ENCODE measurements around the gene SEC14L1. TPM values are rescaled to one million over a fixed set of nuclear protein-coding genes. Genes with fewer than 3 reads are reported as not detected.
"Not testable (repeated sequence)": the region's sequence is repeated elsewhere in the genome, so short reads cannot be mapped to it uniquely, and the experiment has no call there.

The SEC14L1 gene
- polyA plus RNA-seq, 3 donors, result 90.9 to 112 (median 95.6) TPM

DNA sequence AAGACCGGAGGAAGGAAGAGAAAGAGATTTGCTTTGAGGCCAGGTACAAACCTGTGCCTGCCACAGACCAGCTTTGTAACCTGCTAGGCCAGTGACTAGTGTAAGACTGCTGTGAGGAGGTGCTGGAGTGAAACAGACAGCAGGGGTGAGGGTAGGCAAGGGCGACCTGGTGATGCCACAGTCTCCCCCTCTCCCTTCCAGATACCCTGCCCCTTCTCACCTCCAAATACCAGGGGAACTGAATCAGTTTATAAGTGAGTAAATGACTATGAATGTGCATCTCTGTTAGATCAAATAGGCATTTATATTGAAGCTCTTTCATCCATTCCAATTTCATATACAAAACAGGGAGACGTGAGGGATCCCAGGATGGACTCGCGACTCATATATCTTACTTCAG is 9.4 kb downstream of the SEC14L1 start:
- no peak for DNase-seq (ENCODE audit: extremely low read depth in 1 of 11, low read depth in 9 of 11, low spot score in 4 of 11)

DNA sequence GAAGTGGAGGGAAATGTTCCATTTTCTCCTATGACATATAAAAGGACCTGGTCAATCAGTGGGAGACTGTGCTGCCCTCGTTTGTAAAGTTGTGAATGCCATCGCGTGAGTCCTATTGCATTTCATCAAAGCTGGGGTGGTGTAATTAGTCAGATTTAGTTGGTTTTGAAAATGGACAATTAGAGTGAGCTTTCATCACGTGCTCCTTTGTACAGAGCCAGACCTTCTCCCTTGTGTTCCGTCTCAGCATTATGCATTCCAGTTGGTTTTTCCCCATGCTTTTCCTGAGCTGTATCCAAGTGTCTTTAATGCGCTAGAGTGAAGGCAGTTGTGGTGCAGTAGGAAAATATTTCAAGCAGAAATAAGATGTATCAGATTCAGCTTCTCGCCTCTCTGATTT is 10.4 kb downstream of the SEC14L1 start:
- no peak for DNase-seq (ENCODE audit: extremely low read depth in 1 of 11, low read depth in 9 of 11, low spot score in 4 of 11)

DNA sequence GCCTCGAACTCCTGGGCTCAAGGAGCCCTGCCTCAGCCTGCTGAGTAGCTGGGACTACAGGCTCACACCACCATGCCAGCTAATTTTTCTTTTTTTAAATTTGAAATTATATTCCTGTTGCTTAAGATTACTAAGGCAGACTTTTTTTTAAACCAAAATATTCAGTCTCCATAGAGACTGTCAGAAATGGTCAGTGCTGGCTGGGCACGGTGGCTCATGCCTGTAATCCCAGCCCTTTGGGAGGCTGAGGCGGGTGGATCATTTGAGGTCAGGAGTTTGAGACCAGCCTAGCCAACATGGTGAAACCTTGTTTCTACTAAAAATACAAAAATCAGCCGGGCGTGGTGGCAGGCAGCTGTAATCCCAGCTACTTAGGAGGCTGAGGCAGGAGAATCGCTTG is 11.3 kb downstream of the SEC14L1 start:
- not testable (repeated sequence) for DNase-seq (ENCODE audit: extremely low read depth in 1 of 11, low read depth in 9 of 11, low spot score in 4 of 11)

DNA sequence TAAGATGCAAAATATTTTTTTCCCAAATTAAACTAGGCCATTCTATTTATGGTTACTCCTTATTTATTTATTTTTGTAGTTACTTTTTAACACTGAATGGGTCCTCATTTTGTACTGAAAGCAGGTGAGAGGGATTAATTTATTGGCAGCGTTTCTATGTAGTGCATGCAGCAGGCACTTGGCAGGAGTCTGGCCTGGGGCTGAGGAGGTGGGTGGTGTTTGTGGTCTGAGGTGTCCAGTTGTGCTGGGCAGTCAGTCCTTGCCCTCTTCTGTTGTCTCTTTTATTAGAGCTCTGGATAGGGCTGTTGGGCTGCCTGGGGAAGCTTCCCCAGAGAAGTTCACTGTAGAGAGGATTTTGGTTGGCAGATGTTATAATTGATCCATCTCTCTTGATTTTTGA is 12.7 kb downstream of the SEC14L1 start:
- no peak for DNase-seq (ENCODE audit: extremely low read depth in 1 of 11, low read depth in 9 of 11, low spot score in 4 of 11)

DNA sequence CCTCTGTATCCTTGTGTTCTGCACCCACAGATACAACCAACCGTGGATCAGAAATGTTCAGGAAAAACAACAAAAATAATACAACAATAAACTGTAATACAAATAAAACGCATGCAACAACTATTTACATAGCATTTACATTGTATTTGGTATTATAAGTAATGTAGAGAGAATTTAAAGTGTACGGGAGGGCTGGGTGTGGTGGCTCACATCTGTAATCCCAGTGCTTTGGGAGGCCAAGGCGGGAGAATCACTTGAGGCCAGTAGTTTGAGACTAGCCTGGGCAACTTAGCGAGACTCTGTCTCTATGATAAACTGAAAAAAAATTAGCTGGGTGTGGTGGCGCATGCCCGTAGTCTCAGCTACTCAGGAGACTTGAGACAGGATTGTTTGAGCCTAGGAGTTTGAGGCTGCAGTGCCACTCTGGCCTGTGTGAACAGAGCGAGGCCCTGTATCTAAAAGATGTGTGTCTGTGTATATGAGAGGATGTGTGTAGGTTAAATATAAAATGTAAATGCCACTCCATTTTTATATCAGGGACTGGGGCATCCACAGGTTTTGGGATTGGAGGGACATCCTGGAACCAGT is 13.3 kb downstream of the SEC14L1 start:
- no peak for DNase-seq (ENCODE audit: extremely low read depth in 1 of 11, low read depth in 9 of 11, low spot score in 4 of 11)

DNA sequence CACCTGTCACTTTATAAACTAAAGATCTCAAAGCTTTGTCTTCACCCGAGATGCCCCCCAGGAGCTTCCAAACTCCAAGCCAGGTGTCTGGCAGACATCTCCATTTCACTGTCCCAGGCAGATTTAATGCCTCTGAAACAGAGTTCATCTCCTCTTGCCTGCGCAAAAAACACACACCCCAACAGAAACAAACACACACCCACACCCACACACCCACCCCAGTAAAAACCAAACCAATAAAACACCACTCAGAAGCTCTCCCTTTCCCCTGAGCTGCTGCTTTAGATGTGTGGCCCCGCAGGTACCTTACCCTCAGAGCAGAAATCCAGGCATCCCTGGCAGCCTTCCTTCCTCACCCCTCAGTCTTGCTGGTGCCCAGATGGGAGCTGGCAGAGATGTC is 14.4 kb downstream of the SEC14L1 start:
- DNase-seq (ENCODE audit: extremely low read depth in 1 of 11, low read depth in 9 of 11, low spot score in 4 of 11), result no peak

DNA sequence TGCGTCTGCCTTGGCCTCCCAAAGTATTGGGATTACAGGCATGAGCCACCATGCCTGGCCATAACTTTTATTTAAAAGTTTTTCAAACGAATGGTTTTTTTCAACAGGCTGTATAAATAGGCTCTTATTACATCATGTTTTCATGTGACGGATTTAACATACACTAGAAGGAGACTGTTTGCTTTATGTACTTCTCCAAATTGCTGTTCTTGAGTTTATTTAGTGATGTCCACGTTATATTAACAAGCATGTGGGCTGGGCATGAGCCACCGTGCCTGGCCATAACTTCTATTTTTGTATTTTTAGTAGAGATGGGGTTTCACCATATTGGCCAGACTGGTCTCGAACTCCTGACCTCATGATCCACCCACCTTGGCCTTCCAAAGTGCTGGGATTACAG is 17.0 kb downstream of the SEC14L1 start:
- not testable (repeated sequence) for DNase-seq (ENCODE audit: extremely low read depth in 1 of 11, low read depth in 9 of 11, low spot score in 4 of 11)

DNA sequence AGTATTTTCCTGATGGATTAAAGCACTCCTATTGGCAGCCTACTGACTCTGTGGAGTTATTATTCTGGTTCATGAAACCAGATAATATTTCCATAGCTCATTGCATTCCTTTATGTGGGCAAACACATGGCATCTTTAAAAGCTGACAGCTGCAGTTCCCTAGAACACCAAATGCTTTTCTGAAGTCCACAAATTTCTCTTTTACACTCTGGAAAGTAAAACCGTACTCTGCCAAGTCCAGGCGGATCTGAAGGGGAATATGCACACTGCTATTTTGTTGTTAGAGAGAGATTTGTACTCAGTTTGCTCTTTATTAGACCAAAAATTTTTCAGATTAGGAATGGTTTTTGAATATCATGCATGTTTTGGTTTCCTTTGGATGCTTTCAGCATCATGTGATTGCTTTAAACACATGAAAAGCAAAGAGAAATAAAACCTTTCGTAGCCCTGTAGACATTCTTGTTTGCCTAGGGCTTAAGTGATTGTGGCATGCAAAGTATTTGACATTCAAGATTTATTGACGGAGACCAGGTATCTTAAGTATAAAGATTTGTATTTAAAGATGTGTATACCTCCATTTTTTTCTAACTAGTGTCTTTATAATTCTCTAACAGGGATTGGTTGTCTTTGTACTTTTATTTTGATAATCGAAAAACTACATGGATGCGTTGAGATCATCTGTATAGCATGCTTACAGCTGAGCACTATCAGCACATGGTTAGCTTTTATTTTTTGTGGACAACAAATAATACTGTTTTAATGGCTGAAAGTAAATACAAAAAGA is 19.5 kb downstream of the SEC14L1 start:
- no peak for DNase-seq (ENCODE audit: extremely low read depth in 1 of 11, low read depth in 9 of 11, low spot score in 4 of 11)

DNA sequence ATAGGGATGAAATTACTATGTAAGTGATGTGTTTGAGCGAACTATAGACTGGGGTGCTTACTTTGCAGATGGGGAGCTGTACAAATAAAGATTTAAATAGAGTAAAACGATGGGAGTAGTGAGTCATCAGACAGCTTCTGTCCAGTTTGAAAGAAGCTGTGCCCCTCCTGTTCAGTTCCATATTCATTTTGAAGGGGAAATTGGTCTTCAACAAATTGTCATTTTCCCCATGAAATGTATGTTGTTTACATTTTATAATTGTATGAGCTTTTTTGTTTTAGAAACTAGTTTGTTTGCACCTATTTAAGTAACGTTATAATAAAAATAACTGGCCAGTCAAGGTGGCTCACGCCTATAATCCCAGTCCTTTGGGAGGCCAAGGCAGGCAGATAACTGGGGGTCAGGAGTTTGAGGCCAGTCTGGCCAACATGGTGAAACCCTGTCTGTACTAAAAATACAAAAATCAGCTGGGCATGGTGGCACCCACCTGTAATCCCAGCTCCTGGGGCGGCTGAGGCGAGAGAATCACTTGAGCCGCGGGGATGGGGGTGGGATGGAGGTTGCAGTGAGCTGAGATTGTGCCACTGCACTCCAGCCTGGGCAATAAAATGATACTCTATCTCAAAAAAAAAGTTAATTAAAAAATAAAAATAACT is 20.2 kb downstream of the SEC14L1 start:
- no peak for DNase-seq (ENCODE audit: extremely low read depth in 1 of 11, low read depth in 9 of 11, low spot score in 4 of 11)

DNA sequence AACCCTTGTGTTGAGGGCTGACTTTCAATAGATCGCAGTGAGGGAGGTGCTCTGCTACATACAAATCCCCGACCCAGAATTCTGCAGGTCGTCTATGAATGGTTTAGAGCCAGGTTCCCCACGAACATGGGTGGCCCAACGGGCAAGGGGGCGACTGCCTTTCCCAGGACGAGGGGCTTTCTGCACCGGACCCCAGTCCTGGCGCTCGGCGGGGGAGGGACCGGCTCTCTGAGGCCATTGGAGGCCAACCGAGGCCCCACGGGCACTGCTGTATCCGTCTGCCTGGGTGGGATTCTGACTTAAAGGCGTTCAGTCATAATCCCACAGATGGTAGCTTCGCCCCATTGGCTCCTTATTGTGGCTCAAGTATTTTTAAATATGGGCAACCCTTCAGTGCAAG is 21.2 kb downstream of the SEC14L1 start:
- no peak for DNase-seq (ENCODE audit: extremely low read depth in 1 of 11, low read depth in 9 of 11, low spot score in 4 of 11)

DNA sequence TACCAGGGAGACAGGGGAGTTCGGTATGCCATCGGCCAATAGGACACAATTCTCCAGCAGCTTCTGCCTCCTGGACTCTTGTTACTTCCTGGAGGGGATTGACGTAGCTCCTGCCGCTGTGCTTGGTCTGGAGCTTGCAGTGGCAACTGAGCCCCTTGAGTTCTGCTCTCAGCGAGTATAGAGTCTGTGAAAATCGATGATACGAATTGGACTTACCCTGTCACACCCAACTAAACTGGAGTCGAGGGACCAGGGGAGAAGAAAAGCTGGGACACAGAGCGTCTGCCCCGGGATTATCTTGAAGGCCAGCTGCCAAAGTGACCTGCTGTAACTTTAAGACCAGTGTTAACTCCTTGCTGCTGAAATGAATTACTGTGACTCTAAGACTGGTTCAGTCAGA is 22.2 kb downstream of the SEC14L1 start:
- DNase-seq (ENCODE audit: extremely low read depth in 1 of 11, low read depth in 9 of 11, low spot score in 4 of 11), result no peak

DNA sequence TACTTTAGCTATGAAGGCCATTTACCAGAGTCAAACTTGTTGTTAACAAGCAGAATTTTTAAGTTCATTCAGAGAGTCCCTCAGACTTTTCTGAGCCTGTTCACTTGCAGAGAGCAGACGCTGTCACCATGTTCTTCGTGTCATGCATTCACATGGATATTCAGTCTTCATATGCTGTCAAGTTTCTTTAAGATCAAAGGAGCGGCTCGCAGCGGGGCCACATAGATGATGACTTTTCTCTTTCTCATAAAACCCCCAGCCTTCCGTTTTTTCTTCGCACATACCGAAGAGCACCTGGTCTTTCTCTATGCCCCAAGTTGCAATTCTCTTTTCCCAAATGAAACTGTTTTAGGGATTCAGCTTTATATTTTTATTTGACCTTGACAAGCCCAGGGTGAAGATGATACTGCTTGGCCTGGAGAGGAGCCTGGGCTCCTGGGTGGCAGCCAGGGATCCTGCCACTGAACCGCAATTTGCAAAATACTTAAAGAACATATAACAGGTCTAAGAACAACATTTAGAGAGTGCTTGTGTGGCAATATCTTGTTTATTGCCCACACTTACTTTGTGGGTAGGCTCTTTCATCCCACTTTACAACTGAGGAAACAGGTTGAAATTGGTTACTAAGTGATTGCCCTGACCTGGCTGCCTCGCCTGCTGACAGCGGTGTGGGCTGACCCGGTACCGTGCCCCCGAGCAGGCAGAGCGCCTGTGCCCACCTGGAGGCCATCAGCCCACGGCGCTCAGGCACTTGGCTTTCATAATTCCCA is 22.9 kb downstream of the SEC14L1 start:
- no peak for DNase-seq (ENCODE audit: extremely low read depth in 1 of 11, low read depth in 9 of 11, low spot score in 4 of 11)

DNA sequence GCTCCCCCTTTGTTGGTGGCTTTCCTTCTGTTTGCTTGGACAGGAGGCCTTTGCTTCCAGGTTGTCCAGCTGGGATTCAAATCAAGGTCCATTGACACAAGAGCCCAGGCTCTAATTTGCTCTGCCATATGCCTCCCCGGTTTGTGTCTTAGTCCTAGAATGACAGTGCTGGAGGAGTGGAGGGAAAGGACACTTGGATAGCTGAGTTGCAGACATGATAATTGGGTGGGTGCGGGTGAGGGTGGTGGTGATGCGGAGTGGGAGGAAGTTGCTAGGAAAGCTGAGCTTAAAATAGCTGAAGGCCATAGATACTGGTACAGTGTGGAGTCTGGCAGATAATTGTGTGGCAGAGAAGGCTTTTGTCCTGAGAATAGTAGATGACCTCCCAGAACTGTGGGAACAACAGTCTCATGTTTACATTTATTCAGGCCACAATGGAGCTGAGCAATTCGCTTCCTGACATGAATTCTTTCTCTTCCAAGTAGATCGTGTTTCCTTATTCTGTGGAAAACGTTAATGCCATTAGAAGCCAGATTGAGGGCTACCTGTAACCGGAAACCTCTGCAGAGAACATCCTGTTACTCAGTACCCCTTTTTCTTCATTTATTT is 23.8 kb downstream of the SEC14L1 start:
- DNase-seq (ENCODE audit: extremely low read depth in 1 of 11, low read depth in 9 of 11, low spot score in 4 of 11), result no peak

DNA sequence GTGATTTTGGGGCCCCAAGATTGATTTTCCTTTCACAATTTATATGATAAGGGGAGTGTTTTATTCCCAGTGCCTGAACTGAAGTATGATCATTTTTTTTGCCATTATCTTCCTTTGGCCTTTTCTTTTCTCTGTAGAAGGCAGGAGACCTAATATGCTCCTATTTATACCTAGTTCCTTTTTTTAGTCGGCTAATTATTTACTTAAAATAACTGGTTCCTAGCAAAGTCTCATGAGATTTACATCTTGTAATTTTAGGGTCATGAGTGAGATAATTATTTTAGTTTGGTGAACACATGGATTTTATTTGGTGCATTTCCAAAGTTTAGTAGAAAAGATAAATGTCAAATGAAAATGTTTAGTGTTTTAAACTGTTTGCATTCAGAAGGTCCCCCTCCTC is 24.8 kb downstream of the SEC14L1 start:
- DNase-seq (ENCODE audit: extremely low read depth in 1 of 11, low read depth in 9 of 11, low spot score in 4 of 11), result no peak

DNA sequence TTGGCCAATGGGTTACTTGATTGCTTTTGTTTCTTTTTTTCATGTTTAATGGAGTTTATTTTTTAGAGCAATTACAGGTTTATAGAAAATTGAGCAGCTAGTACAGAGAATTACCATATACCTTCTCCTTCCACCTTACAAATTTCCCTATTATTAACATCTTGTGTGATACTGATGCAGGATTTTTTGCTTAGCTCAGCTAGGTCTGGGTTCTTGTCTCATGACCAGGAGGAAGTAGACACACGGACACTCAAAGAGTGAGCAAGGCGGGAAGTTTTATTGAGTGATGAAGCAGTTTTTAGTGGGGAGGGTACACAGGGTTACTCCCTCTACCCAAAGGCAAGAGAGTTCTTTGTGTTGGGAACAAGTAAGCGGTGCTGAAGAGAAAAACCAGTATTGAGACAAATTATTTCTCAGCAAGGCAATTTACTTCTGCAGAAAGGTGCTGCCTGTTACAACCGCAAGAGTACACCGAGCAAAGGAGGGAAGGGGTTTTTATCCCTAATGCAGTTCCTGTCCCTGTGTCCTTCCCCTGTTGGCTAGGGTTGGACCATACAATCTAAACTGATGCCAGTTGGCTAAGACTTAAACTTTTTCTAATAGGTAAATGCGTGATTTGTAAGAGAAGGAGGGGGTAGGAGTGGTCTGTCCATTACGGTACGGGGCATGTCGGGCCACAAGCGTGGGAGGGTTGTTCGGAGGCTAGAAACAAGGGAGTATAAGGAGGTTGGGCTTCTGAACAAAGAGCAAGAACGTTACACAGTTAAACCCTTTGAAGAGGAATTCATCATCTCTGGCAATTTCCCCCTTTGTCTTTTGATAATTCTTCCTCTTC is 26.9 kb downstream of the SEC14L1 start:
- DNase-seq (ENCODE audit: extremely low read depth in 1 of 11, low read depth in 9 of 11, low spot score in 4 of 11), result no peak

DNA sequence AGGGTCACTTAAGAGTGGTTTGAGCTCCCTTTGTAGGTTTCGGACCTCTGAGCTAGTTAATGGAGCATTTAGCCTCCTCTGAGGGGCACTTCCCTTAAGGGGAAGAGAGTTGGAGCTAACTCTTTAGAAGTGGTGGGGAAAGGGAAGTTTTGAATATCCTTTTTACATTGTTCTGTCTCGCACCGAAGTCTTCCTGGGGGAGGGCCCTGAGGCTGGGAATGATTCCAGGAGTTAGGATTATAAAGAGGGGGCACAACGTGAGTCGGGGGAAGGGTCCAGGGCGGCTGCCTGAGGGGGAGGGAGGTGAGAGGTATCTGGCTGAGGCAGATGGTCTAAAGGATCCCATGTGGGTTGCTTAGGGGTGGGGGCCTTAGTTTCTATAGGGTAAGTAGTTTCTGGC is 32.3 kb downstream of the SEC14L1 start:
- DNase-seq (ENCODE audit: extremely low read depth in 1 of 11, low read depth in 9 of 11, low spot score in 4 of 11), result no peak

DNA sequence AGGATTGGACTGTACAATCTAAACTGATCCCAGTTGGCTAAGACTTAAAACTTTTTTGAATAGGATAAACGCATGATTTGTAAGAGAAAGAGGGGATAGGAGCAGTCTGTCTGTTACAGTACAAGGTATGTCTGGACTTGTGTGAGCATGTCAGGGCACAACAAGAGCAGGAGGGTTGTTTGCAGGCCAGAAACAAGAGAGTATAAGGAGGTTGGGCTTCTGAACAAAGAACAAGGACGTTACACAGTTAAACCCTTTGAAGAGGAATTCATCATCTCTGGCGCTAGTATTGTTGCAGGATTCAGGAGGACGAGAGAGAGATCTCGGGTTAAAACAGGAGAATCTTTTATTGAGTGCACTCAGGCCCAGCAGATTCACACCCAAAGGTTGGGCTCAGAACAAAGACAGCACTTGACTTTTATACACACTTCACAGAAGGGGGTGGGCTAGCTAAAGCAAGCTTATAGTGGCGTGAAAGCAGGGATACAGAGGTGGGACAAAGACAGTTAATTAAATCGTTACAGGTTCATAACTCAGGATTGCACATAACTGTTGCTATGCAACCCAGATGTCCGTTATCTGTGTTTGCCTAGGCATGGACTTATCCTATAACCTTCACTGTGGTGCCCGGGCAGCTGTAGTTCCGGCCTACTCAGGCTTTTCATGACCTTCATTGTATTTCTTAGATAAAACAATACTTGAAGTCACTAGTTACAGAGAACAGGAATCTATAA is 34.3 kb downstream of the SEC14L1 start:
- no peak for DNase-seq (ENCODE audit: extremely low read depth in 1 of 11, low read depth in 9 of 11, low spot score in 4 of 11)

Data from renal cortex interstitium (tissue), 11 donors.